ENCODE results near the gene SLC1A1.

Gene SLC1A1

GRCh38 chr9:4547016-4547415, 56.7 kb downstream of the SLC1A1 start:
- DNase-seq: no peak

- DNase-seq: no peak
These were observed 58.8 kb downstream of the SLC1A1 start for GRCh38 chr9:4548811-4549725.

- no peak for DNase-seq
These were observed 59.6 kb downstream of the SLC1A1 start for GRCh38 chr9:4549751-4550295.

- DNase-seq: peak; percentile 16
These were observed 60.7 kb downstream of the SLC1A1 start for GRCh38 chr9:4550777-4551484.

- DNase-seq: no peak
These were observed 63.7 kb downstream of the SLC1A1 start for GRCh38 chr9:4553951-4554381.

GRCh38 chr9:4555236-4555635, 65.0 kb downstream of the SLC1A1 start:
- peak; percentile 35 for DNase-seq

- no peak for DNase-seq
These were observed 68.2 kb downstream of the SLC1A1 start for GRCh38 chr9:4558371-4558998.

- DNase-seq: no peak
These were observed 69.3 kb downstream of the SLC1A1 start for GRCh38 chr9:4559261-4560182.

GRCh38 chr9:4563105-4563504, 72.8 kb downstream of the SLC1A1 start:
- no peak for DNase-seq

- DNase-seq: no peak
These were observed 76.5 kb downstream of the SLC1A1 start for GRCh38 chr9:4566806-4567205.

- DNase-seq: no peak
These were observed 77.3 kb downstream of the SLC1A1 start for GRCh38 chr9:4567601-4568000.

- no peak for DNase-seq
These were observed 78.8 kb downstream of the SLC1A1 start for GRCh38 chr9:4569101-4569500.

- DNase-seq: peak; percentile 12
These were observed 82.0 kb downstream of the SLC1A1 start for GRCh38 chr9:4572184-4572826.

GRCh38 chr9:4573176-4573575, 82.9 kb downstream of the SLC1A1 start:
- no peak for DNase-seq

GRCh38 chr9:4573634-4574389, 83.5 kb downstream of the SLC1A1 start:
- DNase-seq: no peak

- no peak for DNase-seq
These were observed 84.5 kb downstream of the SLC1A1 start for GRCh38 chr9:4574657-4575243.

GRCh38 chr9:4575997-4576396, 85.7 kb downstream of the SLC1A1 start:
- DNase-seq: no peak

- no peak for DNase-seq
These were observed 86.2 kb downstream of the SLC1A1 start for GRCh38 chr9:4576448-4576847.

GRCh38 chr9:4579001-4579400, 88.7 kb downstream of the SLC1A1 start:
- DNase-seq: no peak

GRCh38 chr9:4581035-4581760, 90.9 kb downstream of the SLC1A1 start:
- no peak for DNase-seq

Measured in central memory CD4-positive, alpha-beta T cell (primary cell).